NCI-H2196 (cell line): ENCODE results near the gene SPACA1.

Source experiments
- DNase-seq: peaks from one replicate; lab custom pipeline; 2025; ENCODE audit not compliant: unreplicated experiment; lab: John Stamatoyannopoulos, UW

Gene SPACA1

GRCh38 chr6:88089708-88090107 lies 42.1 kb downstream of the SPACA1 start:
- DNase-seq = no peak

GRCh38 chr6:88105741-88106340 lies 58.2 kb downstream of the SPACA1 start:
- DNase-seq = no peak

- no peak for DNase-seq
Measured at GRCh38 chr6:88107241-88107640, 59.6 kb downstream of the SPACA1 start.

- no peak for DNase-seq
Measured at GRCh38 chr6:88111991-88112390, 64.3 kb downstream of the SPACA1 start.

DNA sequence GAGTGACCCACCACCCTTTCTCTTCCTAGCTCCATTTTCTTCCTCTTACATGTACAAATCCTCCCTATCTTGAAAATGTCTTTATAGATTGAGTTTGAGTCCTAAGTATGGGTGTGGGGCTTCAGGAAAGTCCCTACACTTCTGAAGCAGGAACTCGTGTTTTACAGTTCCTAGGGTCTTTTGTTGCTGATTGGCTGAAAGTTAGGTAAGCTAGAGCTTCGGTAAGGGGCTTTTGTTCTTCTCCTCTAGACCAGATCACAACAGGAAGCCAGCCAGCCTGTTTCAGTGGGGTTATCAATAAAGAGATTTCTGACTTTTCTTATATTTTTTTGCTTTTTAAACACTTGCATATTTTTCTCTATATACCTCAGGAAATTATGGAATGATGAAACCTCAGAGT lies 67.2 kb downstream of the SPACA1 start:
- no peak for DNase-seq

- DNase-seq = no peak
Measured at GRCh38 chr6:88115307-88115706, 67.7 kb downstream of the SPACA1 start.

DNA sequence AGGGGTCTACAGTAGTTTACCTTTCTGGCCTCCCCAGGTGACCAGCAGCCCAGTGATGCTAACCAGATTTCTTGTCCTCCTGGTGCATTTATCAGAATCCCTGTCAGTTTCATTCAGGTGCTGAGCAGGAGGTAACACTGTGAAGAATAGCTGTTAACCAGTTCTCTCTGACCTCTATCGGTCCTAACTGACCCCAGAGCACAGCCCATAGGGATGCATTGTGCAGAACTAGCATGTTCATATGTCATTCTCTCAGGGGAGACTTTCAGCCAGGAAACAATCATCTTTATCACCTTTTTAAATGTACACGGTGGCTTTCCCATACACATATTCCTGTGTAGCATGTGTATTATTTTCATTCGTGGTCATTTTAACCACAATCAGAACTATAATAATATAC lies 68.6 kb downstream of the SPACA1 start:
- no peak for DNase-seq
